ENCODE results near the gene EXOC3L1. TPM values are rescaled to one million over a fixed set of nuclear protein-coding genes. Genes with fewer than 3 reads are reported as not detected.

EXOC3L1 gene
- not detected for polyA plus RNA-seq (2013, experiment 1 of 2)
- 0.03 TPM for polyA plus RNA-seq (2013, experiment 2 of 2)

GRCh38 chr16:67190041-67190440 lies at the start of gene EXOC3L1:
Gene EXOC3L1 (minus strand): TSS chr16:67190136. CDS start chr16:67189676, 460 bp downstream.
- no peak within 1 kb of the TSS for H2BK15ac ChIP-seq (ENCODE audit: low read length)
- no peak within 1 kb of the TSS for H3K14ac ChIP-seq (ENCODE audit: low read length)
- no CpG with 5 or more reads among the region's 6 CpGs for WGBS, 2 donors (ENCODE audit: extremely low coverage in 2 of 2, insufficient read length in 2 of 2, insufficient replicate concordance in 1 of 2)
- H2AK5ac ChIP-seq (ENCODE audit: low read depth, low read length): peak within 1 kb of the TSS; percentile 81
- H2BK5ac ChIP-seq (ENCODE audit: low read length): no peak within 1 kb of the TSS
- H3K27me3 ChIP-seq (ENCODE audit: control insufficient read depth in 3 of 3, insufficient read depth in 3 of 3, low read depth in 1 of 3, low read length in 3 of 3): peaks cover 1 to 20% (median 2%) of the 10 kb centered on the region in 3 experiments
- H2BK120ac ChIP-seq (ENCODE audit: low read depth, low read length): no peak within 1 kb of the TSS
- peak within 1 kb of the TSS; percentile 36 for H3K9ac ChIP-seq (ENCODE audit: low read depth, low read length, poor library complexity)
- peak within 1 kb of the TSS; percentile 70 for H2AFZ ChIP-seq (ENCODE audit: low read length)
- H2BK12ac ChIP-seq (ENCODE audit: low read length): peak within 1 kb of the TSS; percentile 70
- no peaks in the 10 kb centered on the region for H3K9me3 ChIP-seq (replicated peaks in 1 of 2; ENCODE audit: control insufficient read depth in 2 of 2, insufficient read depth in 1 of 2, low read depth in 1 of 2, low read length in 2 of 2)
- no peak within 1 kb of the TSS for H4K91ac ChIP-seq (ENCODE audit: low read depth, low read length, poor library complexity)
- H3K4me1 ChIP-seq (ENCODE audit: control insufficient read depth in 2 of 2, insufficient read depth in 1 of 2, low read depth in 1 of 2, low read length in 2 of 2): peaks cover 17 to 20% of the 10 kb centered on the region in 2 donors
- no peak within 1 kb of the TSS for H3K23ac ChIP-seq (ENCODE audit: low read depth, low read length, poor library complexity)
- no peak within 1 kb of the TSS for H3K4me2 ChIP-seq (ENCODE audit: insufficient read depth, low read length, poor library complexity, severe bottlenecking)
- no peak within 1 kb of the TSS for H4K8ac ChIP-seq (ENCODE audit: low read depth, low read length)
- peaks cover 9% of the 10 kb centered on the region for H3K79me1 ChIP-seq (ENCODE audit: low read depth, low read length)
- peaks cover 16 to 20% of the 10 kb centered on the region in 2 donors for H3K36me3 ChIP-seq (replicated peaks in 1 of 2; ENCODE audit: control insufficient read depth in 2 of 2, insufficient read depth in 2 of 2, low read length in 2 of 2)
- no peak within 1 kb of the TSS for H3K4ac ChIP-seq (ENCODE audit: low read length)
- no peak within 1 kb of the TSS for H3K27ac ChIP-seq (replicated peaks; ENCODE audit: low read length)
- H3K18ac ChIP-seq (ENCODE audit: low read length): no peak within 1 kb of the TSS
- no peak for DNase-seq (ENCODE audit: low spot score)
- H3K4me3 ChIP-seq (ENCODE audit: low read length in 2 of 2): peak within 1 kb of the TSS in 1 of 2 donors; percentile 33

GRCh38 chr16:67238806-67239470 lies 49.0 kb upstream of the EXOC3L1 start:
- no peak overlapping the region for H3K4me3 ChIP-seq (ENCODE audit: low read length in 2 of 2)
- WGBS, 2 donors (ENCODE audit: extremely low coverage in 2 of 2, insufficient read length in 2 of 2, insufficient replicate concordance in 1 of 2): no CpG with 5 or more reads among the region's 9 CpGs
- no peak overlapping the region for H3K23ac ChIP-seq (ENCODE audit: low read depth, low read length, poor library complexity)

GRCh38 chr16:67238278-67238575 lies 48.3 kb upstream of the EXOC3L1 start:
- H3K36me3 ChIP-seq (replicated peaks in 1 of 2; ENCODE audit: control insufficient read depth in 2 of 2, insufficient read depth in 2 of 2, low read length in 2 of 2): peaks cover 13 to 59% of the 10 kb centered on the region in 2 donors
- H3K4ac ChIP-seq (ENCODE audit: low read length): no peak overlapping the region
- H3K4me1 ChIP-seq (ENCODE audit: control insufficient read depth in 2 of 2, insufficient read depth in 1 of 2, low read depth in 1 of 2, low read length in 2 of 2): peaks cover 4 to 9% of the 10 kb centered on the region in 2 donors
- H3K27me3 ChIP-seq (ENCODE audit: control insufficient read depth in 3 of 3, insufficient read depth in 3 of 3, low read depth in 1 of 3, low read length in 3 of 3): no peaks in the 10 kb centered on the region
- no peak overlapping the region for H2AFZ ChIP-seq (ENCODE audit: low read length)
- no peak overlapping the region for H2BK5ac ChIP-seq (ENCODE audit: low read length)
- no peak overlapping the region for H2BK120ac ChIP-seq (ENCODE audit: low read depth, low read length)
- no peak overlapping the region for H4K8ac ChIP-seq (ENCODE audit: low read depth, low read length)
- no peak overlapping the region for H3K23ac ChIP-seq (ENCODE audit: low read depth, low read length, poor library complexity)
- H4K91ac ChIP-seq (ENCODE audit: low read depth, low read length, poor library complexity): no peak overlapping the region
- no peak overlapping the region for H3K27ac ChIP-seq (replicated peaks; ENCODE audit: low read length)
- no peaks in the 10 kb centered on the region for H3K9me3 ChIP-seq (replicated peaks in 1 of 2; ENCODE audit: control insufficient read depth in 2 of 2, insufficient read depth in 1 of 2, low read depth in 1 of 2, low read length in 2 of 2)
- no peak overlapping the region for H3K9ac ChIP-seq (ENCODE audit: low read depth, low read length, poor library complexity)
- H2AK5ac ChIP-seq (ENCODE audit: low read depth, low read length): no peak overlapping the region
- no peak overlapping the region for H3K4me3 ChIP-seq (ENCODE audit: low read length in 2 of 2)
- H3K4me2 ChIP-seq (ENCODE audit: insufficient read depth, low read length, poor library complexity, severe bottlenecking): no peak overlapping the region
- H2BK12ac ChIP-seq (ENCODE audit: low read length): no peak overlapping the region
- H2BK15ac ChIP-seq (ENCODE audit: low read length): no peak overlapping the region
- WGBS, 2 donors (ENCODE audit: extremely low coverage in 2 of 2, insufficient read length in 2 of 2, insufficient replicate concordance in 1 of 2): no CpG with 5 or more reads among the region's 3 CpGs
- no peak for DNase-seq (ENCODE audit: low spot score)
- no peak overlapping the region for H3K18ac ChIP-seq (ENCODE audit: low read length)
- no peaks in the 10 kb centered on the region for H3K79me1 ChIP-seq (ENCODE audit: low read depth, low read length)
- no peak overlapping the region for H3K14ac ChIP-seq (ENCODE audit: low read length)

More at GRCh38 chr16:67238806-67239470, 49.0 kb upstream of the EXOC3L1 start:
- Histone ChIP-seq H3K4me1 (ENCODE audit: control insufficient read depth in 2 of 2, insufficient read depth in 1 of 2, low read depth in 1 of 2, low read length in 2 of 2) (peaks cover 4 to 9% of the 10 kb centered on the region in 2 donors), H4K8ac (ENCODE audit: low read depth, low read length) (no peak overlapping the region), H3K18ac (ENCODE audit: low read length) (no peak overlapping the region), H3K36me3 (replicated peaks in 1 of 2; ENCODE audit: control insufficient read depth in 2 of 2, insufficient read depth in 2 of 2, low read length in 2 of 2) (peaks cover 10 to 53% of the 10 kb centered on the region in 2 donors), H3K14ac (ENCODE audit: low read length) (no peak overlapping the region), H3K9ac (ENCODE audit: low read depth, low read length, poor library complexity) (no peak overlapping the region), H2BK120ac (ENCODE audit: low read depth, low read length) (no peak overlapping the region), H2BK5ac (ENCODE audit: low read length) (no peak overlapping the region), H2BK12ac (ENCODE audit: low read length) (no peak overlapping the region), H3K27me3 (ENCODE audit: control insufficient read depth in 3 of 3, insufficient read depth in 3 of 3, low read depth in 1 of 3, low read length in 3 of 3) (no peaks in the 10 kb centered on the region), H2AK5ac (ENCODE audit: low read depth, low read length) (no peak overlapping the region), H2AFZ (ENCODE audit: low read length) (no peak overlapping the region), H3K4me2 (ENCODE audit: insufficient read depth, low read length, poor library complexity, severe bottlenecking) (no peak overlapping the region), H3K79me1 (ENCODE audit: low read depth, low read length) (no peaks in the 10 kb centered on the region), H3K9me3 (replicated peaks in 1 of 2; ENCODE audit: control insufficient read depth in 2 of 2, insufficient read depth in 1 of 2, low read depth in 1 of 2, low read length in 2 of 2) (no peaks in the 10 kb centered on the region), H3K27ac (replicated peaks; ENCODE audit: low read length) (no peak overlapping the region), H3K4ac (ENCODE audit: low read length) (no peak overlapping the region), H4K91ac (ENCODE audit: low read depth, low read length, poor library complexity) (no peak overlapping the region), H2BK15ac (ENCODE audit: low read length) (no peak overlapping the region)
- DNase-seq (ENCODE audit: low spot score): no peak

GRCh38 chr16:67237396-67238277 lies 47.7 kb upstream of the EXOC3L1 start:
- peak overlapping the region; percentile 39 for H2BK15ac ChIP-seq (ENCODE audit: low read length)
- DNase-seq (ENCODE audit: low spot score): no peak
- H3K36me3 ChIP-seq (replicated peaks in 1 of 2; ENCODE audit: control insufficient read depth in 2 of 2, insufficient read depth in 2 of 2, low read length in 2 of 2): peaks cover 14 to 61% of the 10 kb centered on the region in 2 donors
- H3K4ac ChIP-seq (ENCODE audit: low read length): no peak overlapping the region
- no peak overlapping the region for H2BK12ac ChIP-seq (ENCODE audit: low read length)
- H3K4me2 ChIP-seq (ENCODE audit: insufficient read depth, low read length, poor library complexity, severe bottlenecking): no peak overlapping the region
- WGBS, 2 donors (ENCODE audit: extremely low coverage in 2 of 2, insufficient read length in 2 of 2, insufficient replicate concordance in 1 of 2): no CpG with 5 or more reads among the region's 16 CpGs
- no peak overlapping the region for H3K18ac ChIP-seq (ENCODE audit: low read length)
- H3K79me1 ChIP-seq (ENCODE audit: low read depth, low read length): no peaks in the 10 kb centered on the region
- H4K8ac ChIP-seq (ENCODE audit: low read depth, low read length): peak overlapping the region; percentile 48
- H4K91ac ChIP-seq (ENCODE audit: low read depth, low read length, poor library complexity): no peak overlapping the region
- peak overlapping the region; percentile 43 for H3K14ac ChIP-seq (ENCODE audit: low read length)
- H3K9me3 ChIP-seq (replicated peaks in 1 of 2; ENCODE audit: control insufficient read depth in 2 of 2, insufficient read depth in 1 of 2, low read depth in 1 of 2, low read length in 2 of 2): no peaks in the 10 kb centered on the region
- H3K23ac ChIP-seq (ENCODE audit: low read depth, low read length, poor library complexity): peak overlapping the region; percentile 80
- no peaks in the 10 kb centered on the region for H3K27me3 ChIP-seq (ENCODE audit: control insufficient read depth in 3 of 3, insufficient read depth in 3 of 3, low read depth in 1 of 3, low read length in 3 of 3)
- no peak overlapping the region for H3K27ac ChIP-seq (replicated peaks; ENCODE audit: low read length)
- H3K4me3 ChIP-seq (ENCODE audit: low read length in 2 of 2): no peak overlapping the region
- H3K9ac ChIP-seq (ENCODE audit: low read depth, low read length, poor library complexity): peak overlapping the region; percentile 74
- no peak overlapping the region for H2AFZ ChIP-seq (ENCODE audit: low read length)
- H3K4me1 ChIP-seq (ENCODE audit: control insufficient read depth in 2 of 2, insufficient read depth in 1 of 2, low read depth in 1 of 2, low read length in 2 of 2): peaks cover 4 to 9% of the 10 kb centered on the region in 2 donors
- H2AK5ac ChIP-seq (ENCODE audit: low read depth, low read length): no peak overlapping the region
- H2BK5ac ChIP-seq (ENCODE audit: low read length): peak overlapping the region; percentile 57
- no peak overlapping the region for H2BK120ac ChIP-seq (ENCODE audit: low read depth, low read length)

All from neuronal stem cell (in vitro differentiated cells).